PC-3 (cell line): Measurements from ENCODE around the gene CA10.

ENCODE experiments used
- CTCF ChIP-seq: fragments of 300-600 bp; sonication (generic); conservative IDR thresholded peaks from 2 replicates; pipeline ENCODE4 v1.5.1; 2017; ENCODE audit warnings: antibody characterized with exemption, low read depth, mild to moderate bottlenecking, low read length
- EZH2 ChIP-seq: fragments of 300-600 bp; sonication (generic); IDR thresholded peaks from one replicate; pipeline ENCODE4 v1.6.1; 2017; ENCODE audit warnings: antibody characterized with exemption, mild to moderate bottlenecking, low read length; ENCODE audit not compliant: unreplicated experiment
- EZH2phosphoT487 ChIP-seq: fragments of 300-600 bp; sonication (generic); IDR thresholded peaks from 2 replicates; pipeline ENCODE4 v1.6.1; 2018; ENCODE audit warnings: mild to moderate bottlenecking, antibody characterized with exemption, low read length, borderline replicate concordance

- TF ChIP-seq CTCF (no peak), EZH2 (no peak), EZH2phosphoT487 (no peak)
These were observed 316.8 kb downstream of the CA10 start for GRCh38 chr17:51841669-51842068.
